Stimulated activated CD4-positive, alpha-beta T cell treated with anti-CD3 and anti-CD28 coated beads, Interleukin-2, amount 100 ng/mL, for 48 hours (primary cell): ENCODE results near the gene PSKH1.
"Not testable (repeated sequence)": the region's sequence is repeated elsewhere in the genome, so short reads cannot be mapped to it uniquely, and the experiment has no call there.

Experiments used
- DNase-seq, 2 donors: peaks; one replicate each; pipeline ENCODE4 v3.0.0-alpha.2; 2020

Gene PSKH1

GRCh38 chr16:67892899-67893742, at the start of gene PSKH1:
Gene PSKH1, plus strand, starts transcription at chr16:67893254. Its CDS starts 15,496 bp downstream, at chr16:67908750.
- peak; percentile 91 to 95 for DNase-seq

GRCh38 chr16:67843343-67843765, 49.7 kb upstream of the PSKH1 start:
- no peak for DNase-seq

- DNase-seq, result no peak
Observed at GRCh38 chr16:67844497-67844896, 48.6 kb upstream of the PSKH1 start.

- no peak for DNase-seq
Observed at GRCh38 chr16:67845291-67846062, 47.6 kb upstream of the PSKH1 start.

- DNase-seq, result no peak
Observed at GRCh38 chr16:67846063-67846319, 47.1 kb upstream of the PSKH1 start.

GRCh38 chr16:67846320-67847063, 46.6 kb upstream of the PSKH1 start, which contains the start of gene NUTF2:
Gene NUTF2, plus strand, starts transcription at chr16:67846933. Its CDS starts 18,198 bp downstream, at chr16:67865131.
- peak; percentile 93 to 96 for DNase-seq

- no peak for DNase-seq
Observed at GRCh38 chr16:67847064-67847861, 45.8 kb upstream of the PSKH1 start, which contains the start of gene CENPT. Gene CENPT, minus strand, starts transcription at chr16:67847693. Its CDS starts 13,834 bp downstream, at chr16:67833859.

GRCh38 chr16:67848118-67848517, 44.9 kb upstream of the PSKH1 start:
- DNase-seq, result no peak

- no peak for DNase-seq
Observed at GRCh38 chr16:67853670-67854069, 39.4 kb upstream of the PSKH1 start.

- DNase-seq, result no peak
Observed at GRCh38 chr16:67855789-67856188, 37.3 kb upstream of the PSKH1 start.

- no peak for DNase-seq
Observed at GRCh38 chr16:67856927-67857546, 36.0 kb upstream of the PSKH1 start.

- DNase-seq, result no peak
Observed at GRCh38 chr16:67857547-67858233, 35.4 kb upstream of the PSKH1 start.

GRCh38 chr16:67858500-67858899, 34.6 kb upstream of the PSKH1 start:
- DNase-seq, result no peak

- DNase-seq, result no peak
Observed at GRCh38 chr16:67860589-67861398, 32.3 kb upstream of the PSKH1 start.

GRCh38 chr16:67861877-67862276, 31.2 kb upstream of the PSKH1 start:
- DNase-seq, result no peak

GRCh38 chr16:67862623-67863583, 30.2 kb upstream of the PSKH1 start:
- DNase-seq, result no peak

- DNase-seq, result not testable (repeated sequence)
Observed at GRCh38 chr16:67864044-67864443, 29.0 kb upstream of the PSKH1 start.

- DNase-seq, result no peak
Observed at GRCh38 chr16:67864594-67864993, 28.5 kb upstream of the PSKH1 start.

- no peak for DNase-seq
Observed at GRCh38 chr16:67865318-67865717, 27.7 kb upstream of the PSKH1 start.
